ENCODE data around the gene HCRT.

GRCh38 chr17:42180411-42180921 lies 4.8 kb downstream of the HCRT start:
- TF ChIP-seq CTCF (IDR thresholded peaks at IDR 0.05) = no peak
- no peak for TF ChIP-seq POLR2A (IDR thresholded peaks at IDR 0.05)
